SK-N-MC (cell line): ENCODE results near the gene NFE2L1.

Source experiments
- DNase-seq: peaks from one replicate; pipeline ENCODE4 v3.0.0-alpha.2; 2011; ENCODE audit warnings: low read depth, low spot score
- H3K27ac ChIP-seq: fragments of 200-600 bp; sonication (generic); 2 replicates; pipeline ENCODE4 v1.5.1; 2016; ENCODE audit warnings: mixed run types
- H3K36me3 ChIP-seq: fragments of 200-600 bp; sonication (generic); 2 replicates; pipeline ENCODE4 v1.6.1; 2017; ENCODE audit warnings: antibody characterized with exemption, low read length, mixed read lengths; ENCODE audit not compliant: insufficient read depth
- H3K4me3 ChIP-seq: fragments of 200-600 bp; sonication (generic); 2 replicates; pipeline ENCODE4 v1.5.1; 2016
- H3K9ac ChIP-seq: fragments of 200-600 bp; sonication (generic); 2 replicates; pipeline ENCODE4 v1.8.0; 2017; ENCODE audit warnings: mixed run types, mixed read lengths; ENCODE audit not compliant: insufficient read length
- H3K9me3 ChIP-seq: fragments of 200-600 bp; sonication (generic); 2 replicates; pipeline ENCODE4 v1.6.1; 2017; ENCODE audit warnings: low read depth, mild to moderate bottlenecking, antibody characterized with exemption, low read length, moderate library complexity, mixed read lengths
- EZH2 ChIP-seq: fragments of 200-600 bp; sonication (generic); IDR thresholded peaks from one replicate; pipeline ENCODE4 v1.6.1; 2017; ENCODE audit warnings: antibody characterized with exemption
- FOXP2 ChIP-seq: optimal IDR thresholded peaks from 2 replicates; pipeline ENCODE3; 2011; ENCODE audit warnings: mild to moderate bottlenecking, moderate library complexity; ENCODE audit not compliant: insufficient read depth; ENCODE audit errors: extremely low read length, control extremely low read depth
- POLR2AphosphoS5 ChIP-seq: IDR thresholded peaks from 2 replicates; pipeline ENCODE4 v1.6.1; 2012; ENCODE audit warnings: mild to moderate bottlenecking, low read depth, low read length, borderline replicate concordance

NFE2L1 gene

DNA sequence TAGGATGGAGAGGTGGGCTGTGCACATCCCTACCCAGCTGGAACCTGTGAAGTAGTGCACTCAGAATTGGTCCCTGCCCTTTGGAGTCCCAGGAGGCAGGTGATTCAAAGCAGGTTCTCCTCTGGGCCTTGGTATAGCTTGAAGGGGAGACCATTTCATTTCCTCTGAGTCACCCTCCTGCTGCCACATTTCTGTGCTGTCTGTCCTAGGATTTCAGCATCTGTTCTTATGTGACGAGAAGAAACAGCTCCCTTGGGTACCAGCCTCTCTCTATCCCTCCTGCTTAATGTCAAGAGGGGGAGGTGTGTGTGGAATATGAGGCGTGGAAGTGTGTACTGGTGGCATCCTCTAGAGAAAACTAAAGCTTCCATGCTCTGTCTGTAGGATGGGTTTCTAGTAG lies 5.0 kb upstream of the NFE2L1 start:
- TF ChIP-seq FOXP2: no peak
- TF ChIP-seq POLR2AphosphoS5: no peak
- no peak for TF ChIP-seq EZH2
- Histone ChIP-seq H3K27ac (no peak overlapping the region), H3K36me3 (no peaks in the 10 kb centered on the region), H3K9me3 (no peaks in the 10 kb centered on the region), H3K9ac (no peak overlapping the region), H3K4me3 (no peak overlapping the region)
- no peak for DNase-seq

DNA sequence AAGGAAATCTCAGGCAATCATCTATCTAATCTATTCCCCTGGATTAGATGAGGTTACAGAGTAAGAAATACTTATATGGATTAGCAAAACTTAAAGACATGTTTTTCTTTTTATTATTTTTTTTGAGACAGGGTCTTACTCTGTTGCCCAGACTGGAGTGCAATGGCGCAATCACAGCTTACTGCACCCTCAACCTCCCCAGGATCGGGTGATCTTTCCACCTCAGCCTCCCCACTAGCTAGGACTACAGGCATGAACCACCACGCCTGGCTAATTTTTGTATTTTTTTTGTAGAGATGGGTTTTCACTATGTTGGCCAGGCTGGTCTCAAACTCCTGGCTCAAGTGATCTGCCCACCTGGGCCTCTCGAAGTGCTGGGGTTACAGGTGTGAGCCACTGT lies 3.3 kb upstream of the NFE2L1 start:
- Histone ChIP-seq H3K36me3 (no peaks in the 10 kb centered on the region), H3K4me3 (no peak overlapping the region), H3K9me3 (no peaks in the 10 kb centered on the region), H3K27ac (no peak overlapping the region), H3K9ac (no peak overlapping the region)
- DNase-seq: no peak
- TF ChIP-seq POLR2AphosphoS5 (no peak), FOXP2 (no peak), EZH2 (no peak)

DNA sequence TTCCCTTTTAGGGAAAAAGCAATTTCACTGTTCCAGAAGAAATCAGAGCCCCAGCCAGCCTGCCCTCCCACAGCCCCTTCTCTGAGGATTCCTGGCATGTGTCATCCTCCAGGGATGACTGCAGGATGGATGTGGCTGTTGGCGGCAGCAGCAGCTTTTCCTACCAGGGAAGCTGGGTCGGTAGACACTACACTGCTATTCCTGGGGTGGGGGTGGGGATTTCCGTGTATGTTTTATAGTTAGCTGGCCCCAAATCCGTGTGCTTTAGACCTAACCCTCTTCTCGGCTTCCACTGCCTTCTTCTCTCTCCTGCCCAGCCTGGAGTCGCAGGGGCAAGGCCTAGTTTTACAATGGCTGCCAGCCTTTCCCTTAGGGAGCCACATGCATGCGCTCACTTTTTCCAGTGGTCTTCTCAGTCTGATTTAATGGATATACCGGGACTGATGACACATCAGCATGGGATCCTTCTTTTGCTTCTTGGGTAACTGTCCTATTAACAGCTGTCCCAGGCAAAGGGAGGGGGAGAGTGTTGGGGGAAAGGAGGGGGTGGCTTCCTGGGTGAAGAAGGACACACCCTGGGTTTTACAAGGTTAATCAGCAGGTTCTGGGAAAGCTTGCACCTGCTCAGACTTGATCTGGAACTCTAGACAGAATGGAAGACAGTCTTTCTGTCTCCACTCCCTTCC lies 2.7 kb upstream of the NFE2L1 start:
- H3K9me3 ChIP-seq: no peaks in the 10 kb centered on the region
- no peak overlapping the region for H3K9ac ChIP-seq
- TF ChIP-seq POLR2AphosphoS5: no peak
- TF ChIP-seq FOXP2: no peak
- no peak for TF ChIP-seq EZH2
- peaks cover 1% of the 10 kb centered on the region for H3K36me3 ChIP-seq
- no peak overlapping the region for H3K4me3 ChIP-seq
- DNase-seq: no peak
- H3K27ac ChIP-seq: no peak overlapping the region

DNA sequence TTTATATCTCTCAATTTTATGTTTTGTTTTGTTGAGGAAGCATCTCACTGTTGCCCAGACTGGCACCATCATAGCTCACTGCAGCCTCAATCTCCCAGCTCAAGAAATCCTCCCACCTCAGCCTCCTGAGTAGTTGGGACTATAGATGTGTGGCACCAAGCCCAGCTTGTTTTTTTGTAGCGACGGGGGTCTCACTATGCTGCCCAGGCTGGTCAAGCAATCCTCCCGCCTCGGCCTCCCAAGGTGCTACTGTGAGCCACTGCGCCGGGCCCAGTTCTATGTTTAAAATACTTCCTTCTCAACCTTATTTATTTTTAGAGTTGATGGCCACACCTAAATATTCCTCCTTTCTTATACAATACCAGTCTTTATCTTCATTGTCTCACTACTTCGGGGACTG lies 1.9 kb upstream of the NFE2L1 start:
- Histone ChIP-seq H3K9me3 (no peaks in the 10 kb centered on the region), H3K9ac (no peak overlapping the region), H3K4me3 (peak overlapping the region; percentile 80), H3K36me3 (peaks cover 9% of the 10 kb centered on the region), H3K27ac (no peak overlapping the region; the same call in 1 of the 2 replicates)
- TF ChIP-seq POLR2AphosphoS5 (no peak), EZH2 (no peak), FOXP2 (no peak)
- no peak for DNase-seq

DNA sequence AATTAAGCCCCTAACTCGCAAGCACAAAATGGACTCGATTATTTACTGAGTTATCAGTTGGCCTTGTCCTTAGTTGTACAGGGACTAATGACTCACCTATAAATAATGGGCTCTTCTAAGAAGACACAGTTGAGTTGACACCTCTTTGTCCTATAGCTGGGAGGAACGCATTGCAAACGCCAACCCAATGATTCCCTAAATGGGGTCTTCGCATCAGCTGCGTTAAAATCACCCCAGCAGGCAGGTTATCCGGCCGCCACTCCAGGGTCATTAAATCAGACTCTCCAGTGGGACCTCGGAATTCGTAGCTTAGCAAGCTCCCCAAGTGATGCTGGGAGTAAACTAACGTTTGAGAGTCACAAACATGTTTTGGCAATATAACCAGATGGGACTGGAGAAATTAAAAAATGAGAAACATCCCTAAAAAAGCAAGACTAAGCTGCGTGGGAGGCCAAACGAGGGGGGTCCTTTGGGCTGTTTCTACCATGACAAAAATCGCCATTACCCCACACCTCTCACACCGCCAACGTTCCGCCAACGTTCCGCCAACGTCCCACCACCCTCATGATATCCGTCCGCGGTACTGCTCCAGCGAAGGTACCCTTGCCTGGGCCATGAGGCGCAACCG lies 932 bp upstream of the NFE2L1 start:
- Histone ChIP-seq H3K27ac (peak overlapping the region; percentile 93), H3K9me3 (no peaks in the 10 kb centered on the region), H3K36me3 (peaks cover 19% of the 10 kb centered on the region), H3K9ac (peak overlapping the region; percentile 79), H3K4me3 (peak overlapping the region; percentile 80)
- TF ChIP-seq POLR2AphosphoS5: no peak
- TF ChIP-seq FOXP2: no peak
- TF ChIP-seq EZH2: no peak
- DNase-seq: no peak

DNA sequence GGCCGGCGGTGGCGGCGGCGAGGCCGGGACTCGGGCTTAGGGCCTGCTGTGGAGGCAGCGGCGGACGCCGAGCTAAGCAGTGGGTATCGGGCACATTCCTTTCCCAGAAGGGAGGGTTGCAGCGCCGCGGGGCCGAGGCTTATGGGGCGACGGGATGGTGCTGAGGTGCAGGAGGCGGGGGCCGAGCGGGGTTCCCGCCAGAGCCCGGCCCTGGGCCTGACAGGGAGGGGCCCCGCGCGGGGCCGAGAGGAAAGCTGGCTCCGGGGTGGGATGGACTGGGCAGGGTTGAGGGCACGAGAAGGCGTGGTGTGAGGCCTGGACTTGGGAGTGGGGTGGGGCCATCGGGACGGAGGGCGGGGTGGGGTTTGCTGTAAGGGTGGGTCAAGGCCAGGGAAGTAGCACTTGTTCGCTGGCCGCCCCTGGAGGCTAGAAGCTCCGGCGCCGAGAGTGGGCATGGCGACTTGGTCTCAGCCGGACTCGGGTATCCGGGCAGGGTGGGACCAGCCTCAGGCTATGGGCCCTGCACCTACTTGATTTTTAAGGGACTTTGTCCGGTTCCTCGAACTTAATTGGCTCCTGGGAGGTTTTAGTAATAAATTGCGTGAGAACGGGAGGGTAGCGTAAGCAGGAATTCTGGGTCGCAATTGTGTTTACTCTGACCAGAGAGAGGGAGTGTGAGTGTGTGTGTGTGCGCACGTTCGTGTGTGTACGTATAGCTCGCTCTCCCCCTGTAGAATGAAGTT lies 396 bp downstream of the NFE2L1 start:
- Histone ChIP-seq H3K9ac (peak overlapping the region; percentile 94), H3K36me3 (peaks cover 28% of the 10 kb centered on the region), H3K4me3 (peak overlapping the region; percentile 93), H3K9me3 (no peaks in the 10 kb centered on the region), H3K27ac (peak overlapping the region; percentile 49; the same call in 1 of the 2 replicates)
- TF ChIP-seq EZH2 (no peak), FOXP2 (no peak), POLR2AphosphoS5 (peak; percentile 78; the same call in 1 of the 2 replicates)
- no peak for DNase-seq

DNA sequence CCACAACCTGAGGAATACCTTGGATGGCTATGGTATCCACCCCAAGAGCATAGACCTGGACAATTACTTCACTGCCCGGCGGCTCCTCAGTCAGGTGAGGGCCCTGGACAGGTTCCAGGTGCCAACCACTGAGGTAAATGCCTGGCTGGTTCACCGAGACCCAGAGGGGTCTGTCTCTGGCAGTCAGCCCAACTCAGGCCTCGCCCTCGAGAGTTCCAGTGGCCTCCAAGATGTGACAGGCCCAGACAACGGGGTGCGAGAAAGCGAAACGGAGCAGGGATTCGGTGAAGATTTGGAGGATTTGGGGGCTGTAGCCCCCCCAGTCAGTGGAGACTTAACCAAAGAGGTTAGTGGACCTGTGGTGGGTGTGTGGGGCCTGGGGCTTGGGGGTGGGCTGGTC lies 3.1 kb downstream of the NFE2L1 start:
- DNase-seq: no peak
- H3K9ac ChIP-seq: no peak overlapping the region

More for the DNA sequence above, 3.1 kb downstream of the NFE2L1 start:
- Histone ChIP-seq H3K9me3 (no peaks in the 10 kb centered on the region), H3K4me3 (no peak overlapping the region), H3K27ac (no peak overlapping the region), H3K36me3 (peaks cover 45% of the 10 kb centered on the region)
- TF ChIP-seq EZH2: no peak
- no peak for TF ChIP-seq POLR2AphosphoS5
- TF ChIP-seq FOXP2: no peak
